ENCODE measurements around the gene SNX13.

GRCh38 chr7:17985473-17986239, 45.4 kb upstream of the SNX13 start:
- peak in 1 of 2 experiments; percentile 63; a peak in 2 of 4 replicates for TF ChIP-seq CTCF (conservative IDR thresholded peaks at IDR 0.05; ENCODE audit: low read depth in 2 of 2)
- TF ChIP-seq EZH2phosphoT487 (IDR thresholded peaks at IDR 0.05; ENCODE audit: unreplicated experiment) = no peak
- no peak for TF ChIP-seq REST (IDR thresholded peaks at IDR 0.05; ENCODE audit: unreplicated experiment)
- TF ChIP-seq POLR2AphosphoS5 (IDR thresholded peaks at IDR 0.05; ENCODE audit: low read depth) = no peak
- TF ChIP-seq NANOG (IDR thresholded peaks at IDR 0.05; ENCODE audit: borderline replicate concordance) = no peak

Measured in GM23338 (cell line).